Stimulated activated CD4-positive, alpha-beta T cell treated with anti-CD3 and anti-CD28 coated beads, Interleukin-12 subunit alpha, Interleukin-12 subunit beta, amount 100 ng/mL, for 24 hours (primary cell): ENCODE results near the gene PPM1H.
"Not testable (repeated sequence)": the region's sequence is repeated elsewhere in the genome, so short reads cannot be mapped to it uniquely, and the experiment has no call there.

ENCODE experiments used
- DNase-seq, 2 experiments: peaks; one replicate each; pipeline ENCODE4 v3.0.0-alpha.2; 2020; ENCODE audit warnings: low read depth in 2 of 2

The PPM1H gene

GRCh38 chr12:62839869-62840660 lies 94.9 kb downstream of the PPM1H start:
- no peak for DNase-seq

DNA sequence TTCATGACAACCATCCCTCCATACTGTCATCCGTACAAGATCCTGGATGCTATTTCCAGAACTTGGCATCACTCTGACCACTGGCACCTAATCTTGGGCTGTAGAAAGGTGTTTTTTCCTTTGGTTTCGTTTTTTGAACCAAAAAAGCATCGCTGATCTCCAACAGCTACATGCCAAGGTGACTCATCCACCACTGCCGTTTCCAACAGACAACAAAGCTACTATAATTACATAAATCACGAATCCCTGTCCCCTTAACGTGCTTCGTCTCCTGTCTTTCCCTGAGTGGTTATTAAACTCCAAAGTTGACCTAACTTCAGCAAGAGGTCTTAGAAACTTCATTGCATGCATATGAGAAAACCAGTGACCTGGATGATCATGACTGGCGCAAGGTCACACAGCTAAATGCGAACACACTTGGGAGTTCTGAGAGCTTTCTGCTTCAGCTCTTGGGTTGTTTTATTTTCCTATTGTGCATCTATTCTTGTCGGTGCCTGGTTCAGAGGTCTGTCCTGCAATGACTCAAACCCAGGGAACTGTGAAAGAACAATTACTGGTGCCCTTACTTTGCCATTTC lies 99.9 kb downstream of the PPM1H start:
- DNase-seq: no peak

GRCh38 chr12:62834406-62834805 lies 100.5 kb downstream of the PPM1H start:
- DNase-seq: no peak

- DNase-seq: no peak
Observed at GRCh38 chr12:62833634-62834033, 101.3 kb downstream of the PPM1H start.

GRCh38 chr12:62832558-62832957 lies 102.4 kb downstream of the PPM1H start:
- no peak for DNase-seq

DNA sequence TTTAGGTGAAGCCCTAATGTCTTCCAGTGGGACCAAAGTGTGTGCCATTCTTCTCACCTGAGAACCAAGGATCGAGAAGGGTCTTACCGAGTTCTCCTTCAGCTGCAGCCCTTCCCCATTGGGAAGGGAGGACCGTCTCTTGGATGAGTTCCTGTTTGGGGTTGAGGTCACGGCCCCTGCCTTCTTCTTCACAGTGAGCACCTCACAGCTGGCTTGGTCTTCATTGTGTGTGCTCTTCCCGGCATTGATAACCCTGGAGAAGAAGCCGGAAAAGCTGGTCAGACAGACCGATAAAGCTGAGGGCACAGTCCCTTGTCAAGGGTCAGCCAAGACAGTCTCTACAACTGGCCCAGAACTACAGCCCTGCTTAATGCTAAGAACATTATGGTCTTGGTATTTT lies 102.9 kb downstream of the PPM1H start:
- no peak for DNase-seq

DNA sequence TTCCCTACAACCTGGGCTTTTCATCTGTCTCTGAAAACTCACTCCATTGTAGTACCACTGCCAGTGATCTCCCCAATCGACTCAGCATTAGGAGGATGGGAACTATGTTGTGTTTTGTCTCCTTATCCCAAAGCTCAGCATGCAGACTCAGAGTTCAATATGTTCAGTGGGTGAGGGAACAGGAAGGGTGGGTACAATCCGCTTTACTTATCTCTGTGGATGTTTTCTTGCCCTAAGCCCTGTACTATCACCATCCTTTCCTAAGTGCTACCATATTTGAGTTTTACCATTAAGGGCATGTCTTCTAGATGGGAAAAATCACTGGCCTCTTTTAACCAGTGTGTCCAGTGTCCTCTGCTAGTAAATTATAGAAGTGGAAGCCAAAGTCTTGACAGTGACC lies 107.1 kb downstream of the PPM1H start:
- no peak for DNase-seq

DNA sequence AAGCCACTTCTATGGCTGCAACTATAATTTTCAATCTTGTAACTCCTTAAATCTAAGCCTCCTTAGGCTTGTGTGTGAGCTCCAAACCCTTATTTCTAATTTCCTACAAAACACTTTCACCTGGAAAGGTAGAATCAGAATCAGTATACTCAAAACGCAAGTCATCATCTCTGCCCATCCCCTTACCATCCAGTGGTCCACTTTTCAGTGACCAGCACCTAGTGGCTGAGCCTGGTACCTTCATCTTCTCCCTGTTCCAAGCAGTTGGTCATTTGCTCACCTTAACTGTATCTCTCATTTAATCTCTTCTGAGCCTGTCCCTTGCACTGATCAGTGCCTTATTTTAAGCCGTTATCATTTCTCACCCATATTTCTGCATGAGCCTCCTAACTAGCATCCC lies 107.9 kb downstream of the PPM1H start:
- no peak for DNase-seq

DNA sequence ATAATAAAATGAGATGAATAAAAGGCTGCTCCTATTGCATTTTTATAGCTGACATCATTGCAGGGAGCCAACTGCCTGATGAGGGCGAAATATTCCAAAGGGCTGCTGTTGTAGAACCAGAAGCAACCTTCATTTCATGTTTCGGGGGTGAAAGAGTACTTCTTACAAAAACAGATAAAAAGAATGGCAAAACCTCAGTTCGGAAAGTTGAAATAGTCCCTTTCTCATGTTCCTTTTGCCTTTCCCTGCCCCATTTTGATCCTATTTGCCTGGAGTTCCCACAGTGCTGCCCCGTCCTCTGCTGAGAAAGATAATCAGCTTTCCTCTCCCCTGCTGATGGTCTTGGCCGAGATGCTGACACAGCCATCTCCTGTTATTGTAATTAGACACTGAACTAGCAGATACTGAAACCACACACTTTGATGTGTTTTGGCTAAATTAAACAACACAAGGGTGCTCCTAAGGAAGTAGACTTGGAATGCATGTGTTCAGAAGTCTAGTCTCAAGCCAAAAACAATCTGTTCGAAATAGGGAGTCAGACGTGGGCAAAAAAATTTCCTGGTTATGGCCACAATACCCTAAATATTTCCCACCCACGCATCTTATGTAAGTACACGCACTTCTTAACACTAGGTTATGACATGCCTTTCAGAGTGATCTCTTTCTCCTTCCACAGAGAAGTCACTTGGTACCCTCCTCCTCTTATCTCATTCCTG lies 117.2 kb downstream of the PPM1H start:
- DNase-seq: no peak

DNA sequence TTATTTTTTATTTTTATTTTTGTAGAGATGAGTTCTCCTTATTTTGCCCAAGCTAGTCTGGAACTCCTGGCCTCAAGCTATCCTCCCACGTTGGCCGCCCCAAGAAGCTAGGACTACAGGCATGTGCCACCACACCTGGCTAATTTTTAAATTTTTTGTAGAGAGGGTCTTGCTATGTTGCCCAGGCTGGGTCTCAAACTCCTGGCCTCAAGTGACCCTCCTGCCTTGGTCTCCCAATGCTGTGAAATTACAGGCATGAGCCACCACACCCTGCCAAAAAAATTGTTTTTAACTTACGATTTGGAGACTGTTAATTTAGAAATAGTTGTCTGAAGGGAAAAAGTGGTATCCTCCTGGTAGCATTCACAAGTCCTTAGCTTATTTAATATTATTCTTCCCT lies 120.7 kb downstream of the PPM1H start:
- no peak for DNase-seq

GRCh38 chr12:62813031-62813829 lies 121.7 kb downstream of the PPM1H start:
- DNase-seq: peak in 1 of 2 experiments; percentile 34

DNA sequence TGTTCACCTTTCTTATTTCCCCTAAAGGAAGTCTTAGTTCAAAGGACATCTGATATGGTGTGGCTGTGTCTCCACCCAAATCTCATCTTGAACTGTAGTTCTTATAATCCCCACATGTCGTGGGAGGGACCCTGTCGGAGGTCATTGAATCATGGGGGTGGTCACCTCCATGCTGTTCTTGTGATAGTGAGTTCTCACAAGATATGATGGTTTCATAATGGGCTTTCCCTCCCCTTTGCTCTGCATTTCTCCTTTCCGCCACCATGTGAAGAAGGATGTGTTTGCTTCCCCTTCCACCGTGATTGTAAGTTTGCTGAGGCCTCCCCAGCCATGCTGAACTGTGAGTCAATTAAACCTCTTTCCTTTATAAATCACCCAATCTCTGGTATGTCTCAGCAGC lies 123.5 kb downstream of the PPM1H start:
- DNase-seq: not testable (repeated sequence)

DNA sequence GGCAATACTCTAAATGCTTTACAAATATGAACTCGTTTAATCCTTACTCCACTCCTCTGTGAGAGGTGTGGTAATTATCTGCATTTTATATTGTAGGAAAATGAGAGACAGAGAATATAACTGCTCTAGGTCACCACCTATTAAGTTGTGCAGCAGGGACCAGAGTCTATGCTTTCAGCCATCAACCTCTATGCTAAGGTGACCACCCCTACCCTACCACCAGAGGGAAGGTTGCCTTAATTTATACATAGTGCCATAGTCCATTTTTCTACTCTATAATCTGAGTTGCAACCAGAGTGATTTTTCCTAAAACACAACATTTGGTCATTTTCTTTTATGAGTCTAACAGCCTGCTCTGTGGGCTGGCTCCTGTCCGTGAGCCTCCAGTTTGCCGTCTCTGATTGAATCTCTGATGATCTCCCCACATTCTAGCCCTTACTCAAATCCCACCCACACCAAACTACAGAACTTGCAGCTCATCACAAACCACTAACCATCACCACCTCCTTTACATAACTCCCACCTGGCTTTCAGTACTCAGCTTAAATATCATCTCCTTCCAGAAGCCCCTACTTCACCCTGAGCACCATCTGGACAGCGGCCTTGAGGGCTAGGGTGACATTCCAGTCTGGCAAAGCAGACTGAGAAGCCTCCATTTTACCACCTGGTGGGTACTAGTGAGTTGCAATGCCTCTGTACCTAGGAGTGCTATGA lies 126.6 kb downstream of the PPM1H start:
- DNase-seq: no peak

DNA sequence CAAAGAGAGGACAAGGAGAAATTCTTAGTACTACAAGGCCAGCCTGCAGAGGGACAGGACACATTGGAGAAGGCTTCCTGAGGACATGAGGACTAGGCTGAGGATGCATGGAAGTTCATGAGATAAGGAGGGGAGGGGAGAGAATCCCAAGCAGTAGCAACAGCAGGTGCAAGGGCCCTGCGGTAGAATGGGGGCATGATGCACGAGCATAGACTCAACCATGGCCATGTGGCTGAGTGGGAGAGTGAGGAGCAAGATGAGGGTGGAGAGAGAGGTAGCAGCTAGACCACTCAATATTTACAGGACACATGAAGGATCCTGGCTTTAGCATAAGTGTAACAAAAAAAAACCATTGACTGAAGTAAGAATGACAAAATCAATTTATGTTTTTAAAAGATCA lies 128.1 kb downstream of the PPM1H start:
- DNase-seq: no peak

DNA sequence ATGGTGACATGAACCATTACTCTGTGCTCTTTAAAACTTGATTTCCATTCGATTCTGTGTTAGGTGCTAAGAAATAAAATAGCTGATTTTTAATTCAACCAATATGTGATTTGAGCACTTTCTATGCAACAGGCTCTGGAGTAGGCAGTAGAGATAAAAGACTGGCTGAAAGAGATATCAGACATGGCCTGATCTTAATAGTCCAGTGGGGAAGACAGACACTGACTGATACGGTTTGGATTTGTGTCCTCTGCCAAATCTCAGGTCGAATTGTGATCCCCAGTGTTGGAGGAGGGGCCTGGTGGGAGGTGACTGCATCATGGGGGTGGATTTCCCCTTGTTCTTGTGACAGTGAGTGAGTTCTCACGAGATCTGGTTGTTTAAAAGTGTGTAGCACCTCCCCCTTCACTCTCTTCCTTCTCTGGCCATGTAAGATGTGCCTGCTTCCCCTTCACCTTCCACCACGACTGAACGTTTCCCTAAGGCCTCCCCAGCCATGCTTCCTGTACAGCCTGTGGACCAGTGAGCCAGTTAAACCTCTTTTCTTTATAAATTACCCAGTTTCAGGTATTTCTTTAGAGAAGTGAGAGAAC lies 128.6 kb downstream of the PPM1H start:
- no peak for DNase-seq

DNA sequence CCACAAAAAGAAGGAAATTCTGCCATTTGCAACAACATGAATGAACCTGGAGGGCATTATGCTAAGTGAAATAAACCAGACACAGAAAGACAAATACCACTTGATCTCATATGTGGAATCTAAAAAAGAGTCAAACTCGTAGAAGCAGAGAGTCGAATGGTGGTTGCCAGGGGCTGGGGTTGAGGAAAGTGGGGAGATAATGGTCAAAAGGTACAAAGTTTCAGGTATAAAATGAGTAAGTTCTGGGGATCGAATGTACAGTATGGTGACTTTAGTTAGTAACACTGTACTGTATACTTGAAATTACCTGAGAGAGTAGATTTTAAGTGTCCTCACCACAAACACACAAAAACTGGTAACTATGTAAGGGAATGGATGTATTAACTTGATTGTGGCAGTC lies 129.4 kb downstream of the PPM1H start:
- no peak for DNase-seq

DNA sequence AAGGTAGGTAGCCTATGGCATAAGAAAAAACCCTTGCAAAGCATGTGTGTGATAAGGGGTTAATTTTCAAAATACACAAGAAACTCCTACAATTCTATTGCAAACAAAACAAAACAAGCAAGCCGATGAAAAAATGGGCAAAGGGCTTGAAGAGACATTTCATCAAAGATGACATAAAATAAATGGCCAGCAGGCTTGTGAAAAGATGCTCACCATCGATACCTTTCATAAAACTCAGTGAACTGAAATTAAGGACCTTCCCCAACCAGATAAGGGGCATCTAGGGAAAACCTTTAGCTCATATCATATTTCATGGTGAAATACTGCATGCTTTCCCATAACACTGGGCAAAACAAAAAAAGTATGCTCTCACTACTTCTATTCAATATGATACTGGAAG lies 131.2 kb downstream of the PPM1H start:
- no peak for DNase-seq

DNA sequence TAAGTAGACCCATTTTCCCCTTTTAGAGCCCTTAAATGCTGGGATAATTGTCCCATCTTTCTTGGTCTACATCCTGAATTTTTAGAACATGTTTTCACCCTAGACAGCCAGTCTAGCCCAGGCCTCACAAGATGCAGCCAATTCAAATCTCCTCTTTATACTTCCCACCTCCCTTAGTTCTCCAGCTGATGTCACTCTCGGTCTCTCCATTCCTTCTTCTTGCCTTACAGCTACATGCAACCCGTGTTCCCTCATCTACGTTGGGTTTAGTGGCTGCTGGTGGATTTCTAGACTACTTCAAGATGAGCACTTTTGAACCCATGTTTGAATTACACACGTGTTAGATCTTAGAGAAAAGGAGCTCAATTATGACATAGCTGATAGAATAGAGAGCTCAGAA lies 132.0 kb downstream of the PPM1H start:
- no peak for DNase-seq

DNA sequence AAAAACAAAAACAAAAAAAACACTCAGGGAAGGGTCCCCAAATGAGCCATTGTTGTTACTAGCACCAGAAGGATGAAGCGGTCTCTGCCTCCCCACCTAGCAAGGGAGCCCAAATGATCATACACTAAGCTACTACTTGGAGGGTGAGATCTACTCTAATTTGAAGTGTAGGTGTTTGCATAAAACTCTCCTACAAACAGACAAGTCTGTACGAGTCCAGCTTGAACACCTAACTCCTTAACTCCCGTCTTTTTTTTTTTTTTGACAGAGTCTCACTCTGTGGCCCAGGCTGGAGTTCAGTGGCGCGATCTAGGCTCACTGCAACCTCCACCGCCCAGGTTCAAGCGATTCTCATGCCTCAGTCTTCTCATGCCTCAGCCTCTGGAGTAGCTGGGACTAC lies 132.6 kb downstream of the PPM1H start:
- DNase-seq: no peak

DNA sequence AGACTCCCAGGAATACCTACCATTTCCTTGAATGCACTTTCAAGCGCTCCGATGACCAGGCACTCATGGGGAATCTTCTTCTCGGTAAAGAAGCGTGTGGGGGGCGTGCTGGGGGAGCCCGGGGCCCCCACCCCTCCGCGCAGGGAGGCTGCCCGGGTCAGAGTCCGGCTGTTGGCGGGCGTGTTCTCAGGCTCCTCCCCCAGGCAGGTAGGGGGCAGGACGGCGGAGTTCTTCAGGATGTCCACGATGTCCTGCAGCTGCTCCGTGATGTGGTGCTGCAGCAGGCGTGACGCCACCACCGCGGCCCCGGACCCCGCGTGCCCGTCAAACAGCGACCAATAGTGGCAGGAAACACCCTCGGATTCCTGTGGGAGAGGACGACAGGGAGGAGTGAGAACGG lies 133.2 kb downstream of the PPM1H start:
- DNase-seq: no peak

- DNase-seq: no peak
Observed at GRCh38 chr12:62800707-62801400, 134.1 kb downstream of the PPM1H start.
